Uterus (tissue), 2 donors: ENCODE data around the gene NDUFB11.

ENCODE experiments used
- CTCF ChIP-seq, 4 experiments: fragments of 200-600 bp in 2 of 4; fragments of 450-650 bp in 2 of 4; sonication (generic) in 2 of 4; IDR thresholded peaks; one replicate each; pipeline ENCODE4 v1.5.1; 2016 to 2019; ENCODE audit warnings: antibody characterized with exemption in 4 of 4, mild to moderate bottlenecking in 2 of 4, moderate library complexity in 1 of 4
- POLR2A ChIP-seq, 2 donors: fragments of 450-650 bp; IDR thresholded peaks; one replicate each; pipeline ENCODE4 v1.6.1; 2016; ENCODE audit warnings: antibody characterized with exemption in 2 of 2, mild to moderate bottlenecking in 1 of 2, moderate library complexity in 1 of 2

- TF ChIP-seq CTCF (IDR thresholded peaks at IDR 0.05), result no peak
- TF ChIP-seq POLR2A (IDR thresholded peaks at IDR 0.05), result no peak
Measured at GRCh38 chrX:47171996-47172395, 27.5 kb upstream of the NDUFB11 start.
